Liver (tissue), 3 donors: ENCODE measurements around the gene SLC12A7.

Experiments
- CTCF ChIP-seq: fragments of 150-350 bp; IDR thresholded peaks from 2 replicates; pipeline ENCODE4 v1.5.1; 2017; ENCODE audit warnings: improper control_type of control experiment, low read depth, low read length; ENCODE audit not compliant: missing input control
- REST ChIP-seq: IDR thresholded peaks from 2 replicates; pipeline ENCODE4 v1.6.1; 2016; ENCODE audit warnings: antibody characterized with exemption, mild to moderate bottlenecking
- TAF1 ChIP-seq: conservative IDR thresholded peaks from 2 replicates; pipeline ENCODE4 v1.6.1; 2016; ENCODE audit warnings: antibody characterized with exemption, mild to moderate bottlenecking
- donor health status: healthy.
- donor health status: healthy.

GRCh38 chr5:1043327-1043726, 68.5 kb downstream of the SLC12A7 start:
- TF ChIP-seq TAF1 (no peak), REST (no peak), CTCF (no peak)
